OCI-LY3 (cell line): ENCODE data around the gene ALMS1.

ENCODE experiments used
- H2AFZ ChIP-seq: fragments of 200-600, 300-600 bp; shearing (Covaris generic); 2 replicates; pipeline ENCODE4 v1.6.0; 2014; ENCODE audit warnings: antibody characterized with exemption, low read depth, low read length
- H3K27ac ChIP-seq: fragments of 200-600, 300-600 bp; sonication (generic); 2 replicates; pipeline ENCODE4 v1.5.1; 2014; ENCODE audit warnings: mild to moderate bottlenecking, low read length, moderate library complexity, mixed read lengths
- H3K27me3 ChIP-seq: fragments of 200-600, 300-600 bp; sonication (generic); 2 replicates; pipeline ENCODE4 v1.6.1; 2014; ENCODE audit warnings: low read depth, low read length, mixed read lengths
- H3K36me3 ChIP-seq: fragments of 200-600, 300-600 bp; sonication (generic); replicated peaks from 2 replicates; pipeline ENCODE3; 2014; ENCODE audit warnings: low read depth, low read length, mixed read lengths
- H3K4me1 ChIP-seq: fragments of 300-600, 200-600 bp; sonication (generic); 2 replicates; pipeline ENCODE4 v1.6.1; 2014; ENCODE audit warnings: low read length, mixed read lengths
- H3K4me2 ChIP-seq: fragments of 200-600, 300-600 bp; sonication (generic); 2 replicates; pipeline ENCODE4 v1.6.1; 2014; ENCODE audit warnings: low read length, mixed read lengths
- H3K4me3 ChIP-seq: fragments of 300-600, 200-600 bp; sonication (generic); 2 replicates; pipeline ENCODE4 v1.5.1; 2014; ENCODE audit warnings: antibody characterized with exemption, mild to moderate bottlenecking, low read length, moderate library complexity
- H3K79me2 ChIP-seq: fragments of 300-600, 200-600 bp; shearing (Covaris generic); 2 replicates; pipeline ENCODE4 v1.6.1; 2014; ENCODE audit warnings: mild to moderate bottlenecking, low read length, mixed read lengths
- H3K9ac ChIP-seq: fragments of 300-600, 200-600 bp; shearing (Covaris generic); 2 replicates; pipeline ENCODE4 v1.6.0; 2014; ENCODE audit warnings: mild to moderate bottlenecking, low read length, moderate library complexity
- H3K9me3 ChIP-seq: fragments of 200-600, 300-600 bp; shearing (Covaris generic); 2 replicates; pipeline ENCODE4 v1.6.1; 2014; ENCODE audit warnings: low read length, mixed read lengths; ENCODE audit not compliant: insufficient read depth
- H4K20me1 ChIP-seq: fragments of 200-600, 300-600 bp; sonication (generic); 2 replicates; pipeline ENCODE4 v1.6.1; 2016; ENCODE audit warnings: low read length, mixed read lengths; ENCODE audit not compliant: insufficient read depth
- EZH2phosphoT487 ChIP-seq: fragments of 200-600 bp; shearing (Covaris generic); IDR thresholded peaks from 2 replicates; pipeline ENCODE4 v1.6.1; 2018; ENCODE audit warnings: antibody characterized with exemption, mixed run types, low read depth
- TF ChIP-seq, protein P1 (sequence below): fragments of 200-600, 300-600 bp; sonication (generic); IDR thresholded peaks from 2 replicates; pipeline ENCODE4 v1.5.1; 2014; ENCODE audit warnings: antibody characterized with exemption, low read length, low read depth

ALMS1 gene

GRCh38 chr2:73385504-73386341 is at the start of gene ALMS1:
Gene ALMS1 (plus strand): TSS chr2:73385836. CDS start chr2:73385869, 33 bp downstream.
- Histone ChIP-seq H3K4me2 (peak within 1 kb of the TSS; percentile 88), H3K27ac (peak within 1 kb of the TSS; percentile 72), H3K79me2 (peaks cover 29% of the 10 kb centered on the region), H3K27me3 (peaks cover 21% of the 10 kb centered on the region), H3K36me3 (no peaks in the 10 kb centered on the region), H3K9ac (peak within 1 kb of the TSS; percentile 82), H4K20me1 (no peaks in the 10 kb centered on the region), H2AFZ (peak within 1 kb of the TSS; percentile 86), H3K4me3 (peak within 1 kb of the TSS; percentile 97), H3K9me3 (no peaks in the 10 kb centered on the region), H3K4me1 (peaks cover 12% of the 10 kb centered on the region)
- TF ChIP-seq, protein P1, sequence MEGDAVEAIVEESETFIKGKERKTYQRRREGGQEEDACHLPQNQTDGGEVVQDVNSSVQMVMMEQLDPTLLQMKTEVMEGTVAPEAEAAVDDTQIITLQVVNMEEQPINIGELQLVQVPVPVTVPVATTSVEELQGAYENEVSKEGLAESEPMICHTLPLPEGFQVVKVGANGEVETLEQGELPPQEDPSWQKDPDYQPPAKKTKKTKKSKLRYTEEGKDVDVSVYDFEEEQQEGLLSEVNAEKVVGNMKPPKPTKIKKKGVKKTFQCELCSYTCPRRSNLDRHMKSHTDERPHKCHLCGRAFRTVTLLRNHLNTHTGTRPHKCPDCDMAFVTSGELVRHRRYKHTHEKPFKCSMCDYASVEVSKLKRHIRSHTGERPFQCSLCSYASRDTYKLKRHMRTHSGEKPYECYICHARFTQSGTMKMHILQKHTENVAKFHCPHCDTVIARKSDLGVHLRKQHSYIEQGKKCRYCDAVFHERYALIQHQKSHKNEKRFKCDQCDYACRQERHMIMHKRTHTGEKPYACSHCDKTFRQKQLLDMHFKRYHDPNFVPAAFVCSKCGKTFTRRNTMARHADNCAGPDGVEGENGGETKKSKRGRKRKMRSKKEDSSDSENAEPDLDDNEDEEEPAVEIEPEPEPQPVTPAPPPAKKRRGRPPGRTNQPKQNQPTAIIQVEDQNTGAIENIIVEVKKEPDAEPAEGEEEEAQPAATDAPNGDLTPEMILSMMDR: no peak
- no peak for TF ChIP-seq EZH2phosphoT487

DNA sequence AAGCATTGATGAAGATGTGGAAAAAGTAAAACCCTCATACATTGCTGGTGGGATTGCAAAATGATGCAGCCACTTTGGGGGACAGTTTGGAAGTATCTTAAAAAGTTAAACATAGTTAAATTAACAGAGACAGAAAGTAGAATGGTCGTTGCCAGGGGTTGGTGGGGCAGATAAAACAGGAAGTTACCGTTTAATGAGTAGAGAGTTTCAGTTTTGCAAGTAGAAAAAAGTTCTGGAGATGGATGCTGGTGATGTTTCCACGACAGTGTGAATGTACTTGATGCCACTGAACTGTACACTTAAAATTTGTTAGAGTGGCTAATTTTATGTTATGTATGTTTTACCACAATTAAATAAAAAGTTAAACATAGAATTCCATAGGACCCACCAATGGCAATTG is 47.8 kb upstream of the ALMS1 start:
- Histone ChIP-seq H3K79me2 (no peaks in the 10 kb centered on the region), H3K27ac (no peak overlapping the region), H3K4me2 (peak overlapping the region; percentile 43)

DNA sequence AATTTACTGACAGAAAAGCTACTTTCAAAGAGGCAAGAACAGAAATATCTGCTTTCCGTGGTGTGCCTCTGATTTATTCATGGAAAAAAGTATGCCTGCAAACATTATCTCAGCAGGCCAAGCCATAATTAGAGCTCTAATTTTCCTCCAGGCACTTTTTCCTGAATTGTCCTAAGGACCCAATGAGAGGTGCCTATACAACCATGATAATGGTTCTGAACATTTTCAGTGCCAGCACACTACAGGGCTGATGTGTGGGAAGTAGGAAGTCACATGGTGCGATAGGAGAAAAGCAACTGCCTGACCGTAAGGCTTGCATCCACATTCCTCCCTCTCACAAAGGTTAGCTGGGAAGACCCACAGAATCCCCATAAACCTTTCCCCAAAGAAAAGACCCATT is 46.4 kb upstream of the ALMS1 start:
- Histone ChIP-seq H3K79me2 (no peaks in the 10 kb centered on the region), H2AFZ (no peak overlapping the region; the same call in 1 of the 2 replicates), H3K27ac (no peak overlapping the region), H3K4me1 (peaks cover 24% of the 10 kb centered on the region), H3K9ac (no peak overlapping the region), H3K4me2 (peak overlapping the region; percentile 21), H3K4me3 (no peak overlapping the region), H3K9me3 (no peaks in the 10 kb centered on the region), H3K36me3 (no peaks in the 10 kb centered on the region), H4K20me1 (no peaks in the 10 kb centered on the region), H3K27me3 (no peaks in the 10 kb centered on the region)
- TF ChIP-seq EZH2phosphoT487: no peak
- TF ChIP-seq, protein P1: no peak

More for the DNA sequence above, 47.8 kb upstream of the ALMS1 start:
- Histone ChIP-seq H3K36me3 (no peaks in the 10 kb centered on the region), H3K9me3 (no peaks in the 10 kb centered on the region), H3K4me3 (no peak overlapping the region), H3K9ac (no peak overlapping the region), H3K4me1 (peaks cover 24% of the 10 kb centered on the region), H3K27me3 (no peaks in the 10 kb centered on the region), H2AFZ (0 out of 2 replicates have a peak overlapping the region, but pooled peaks have one; percentile 22), H4K20me1 (no peaks in the 10 kb centered on the region)
- TF ChIP-seq, protein P1: no peak
- no peak for TF ChIP-seq EZH2phosphoT487

DNA sequence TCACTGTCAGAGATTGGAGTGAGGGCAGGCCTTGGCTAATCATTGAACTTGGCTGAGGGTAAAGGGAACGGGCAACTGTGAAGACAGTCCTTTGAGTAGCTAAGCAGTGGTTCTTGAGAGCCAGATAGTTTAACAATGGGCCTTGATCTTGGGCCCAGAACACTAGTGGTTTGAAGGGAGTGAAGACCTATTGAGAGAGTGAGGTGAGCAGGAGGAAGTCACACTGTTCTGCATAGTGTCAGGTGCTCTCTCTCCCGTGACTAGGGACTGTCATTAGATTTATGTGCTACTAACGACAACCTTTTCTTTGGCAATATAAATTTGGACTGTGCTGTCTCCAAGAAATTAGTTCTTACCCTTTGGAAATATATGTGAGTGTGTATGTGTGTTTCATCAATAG is 44.6 kb upstream of the ALMS1 start:
- Histone ChIP-seq H3K4me1 (peaks cover 24% of the 10 kb centered on the region), H2AFZ (no peak overlapping the region), H3K4me2 (no peak overlapping the region), H3K9me3 (no peaks in the 10 kb centered on the region), H4K20me1 (no peaks in the 10 kb centered on the region), H3K36me3 (no peaks in the 10 kb centered on the region), H3K9ac (no peak overlapping the region), H3K79me2 (no peaks in the 10 kb centered on the region), H3K4me3 (no peak overlapping the region), H3K27ac (no peak overlapping the region), H3K27me3 (no peaks in the 10 kb centered on the region)
- TF ChIP-seq EZH2phosphoT487: no peak
- TF ChIP-seq, protein P1: no peak
